Activated CD4-positive, alpha-beta T cell treated with anti-CD3 and anti-CD28 coated beads, Interleukin-2, amount 50 U/mL, for 48 hours (primary cell): Measurements from ENCODE around the gene TGM2.

Experiments
- DNase-seq, 2 experiments: peaks; one replicate each; pipeline ENCODE4 v3.0.0-alpha.2; 2020

Gene TGM2

GRCh38 chr20:38158701-38159351 lies 6.2 kb downstream of the TGM2 start:
- no peak for DNase-seq

GRCh38 chr20:38157635-38158495 lies 7.2 kb downstream of the TGM2 start:
- no peak for DNase-seq

- DNase-seq, result no peak
These were observed 8.0 kb downstream of the TGM2 start for GRCh38 chr20:38156888-38157634.

- DNase-seq, result no peak
These were observed 8.8 kb downstream of the TGM2 start for GRCh38 chr20:38156280-38156679.

GRCh38 chr20:38155811-38156210 lies 9.3 kb downstream of the TGM2 start:
- DNase-seq, result no peak

GRCh38 chr20:38153401-38153800 lies 11.7 kb downstream of the TGM2 start:
- DNase-seq, result no peak

GRCh38 chr20:38152621-38153221 lies 12.3 kb downstream of the TGM2 start:
- DNase-seq, result peak; percentile 20 to 43

- no peak for DNase-seq
These were observed 12.9 kb downstream of the TGM2 start for GRCh38 chr20:38152175-38152620.

- DNase-seq, result no peak
These were observed 13.6 kb downstream of the TGM2 start for GRCh38 chr20:38151455-38151854.

GRCh38 chr20:38150335-38151170 lies 14.5 kb downstream of the TGM2 start:
- DNase-seq, result no peak

- DNase-seq, result no peak
These were observed 16.6 kb downstream of the TGM2 start for GRCh38 chr20:38148328-38149102.

GRCh38 chr20:38147751-38148150 lies 17.3 kb downstream of the TGM2 start:
- no peak for DNase-seq

- no peak for DNase-seq
These were observed 17.9 kb downstream of the TGM2 start for GRCh38 chr20:38147163-38147562.

- no peak for DNase-seq
These were observed 18.4 kb downstream of the TGM2 start for GRCh38 chr20:38146628-38147027.

- DNase-seq, result no peak
These were observed 18.9 kb downstream of the TGM2 start for GRCh38 chr20:38146156-38146555.

GRCh38 chr20:38145729-38146075 lies 19.4 kb downstream of the TGM2 start:
- no peak for DNase-seq

GRCh38 chr20:38144974-38145728 lies 19.9 kb downstream of the TGM2 start:
- no peak for DNase-seq

GRCh38 chr20:38144598-38144973 lies 20.5 kb downstream of the TGM2 start:
- DNase-seq, result no peak

GRCh38 chr20:38143646-38144554 lies 21.2 kb downstream of the TGM2 start:
- DNase-seq, result no peak

GRCh38 chr20:38143238-38143645 lies 21.8 kb downstream of the TGM2 start:
- no peak for DNase-seq
